NB4 (cell line): Measurements from ENCODE around the gene DAB1.

ENCODE experiments used
- CTCF ChIP-seq: IDR thresholded peaks from one replicate; pipeline ENCODE4 v1.5.1; 2012; ENCODE audit warnings: low read depth, low read length
- MAX ChIP-seq: IDR thresholded peaks from 2 replicates; pipeline ENCODE4 v1.6.1; 2011; ENCODE audit warnings: low read depth, low read length
- POLR2A ChIP-seq: IDR thresholded peaks from 2 replicates; pipeline ENCODE4 v1.6.1; 2011; ENCODE audit warnings: mild to moderate bottlenecking; ENCODE audit not compliant: insufficient read length; ENCODE audit errors: extremely low read depth

GRCh38 chr1:57367945-57368344, 55.9 kb downstream of the DAB1 start:
- TF ChIP-seq POLR2A (no peak), CTCF (no peak), MAX (no peak)
